Measurements from ENCODE around the gene RBPJL.

GRCh38 chr20:45354423-45355208 lies 48.0 kb downstream of the RBPJL start:
- TF ChIP-seq CTCF (IDR thresholded peaks at IDR 0.05 in 2 of 3, conservative IDR thresholded peaks at IDR 0.05 in 1 of 3; ENCODE audit: borderline replicate concordance in 1 of 3, insufficient read depth in 1 of 3, low read depth in 2 of 3, low read length in 2 of 3) (no peak), EZH2phosphoT487 (IDR thresholded peaks at IDR 0.05; ENCODE audit: borderline replicate concordance) (no peak), EZH2 (IDR thresholded peaks at IDR 0.05) (no peak)
